ENCODE results near the gene IL21R.
"Not testable (repeated sequence)": the region's sequence is repeated elsewhere in the genome, so short reads cannot be mapped to it uniquely, and the experiment has no call there.

Gene IL21R

DNA sequence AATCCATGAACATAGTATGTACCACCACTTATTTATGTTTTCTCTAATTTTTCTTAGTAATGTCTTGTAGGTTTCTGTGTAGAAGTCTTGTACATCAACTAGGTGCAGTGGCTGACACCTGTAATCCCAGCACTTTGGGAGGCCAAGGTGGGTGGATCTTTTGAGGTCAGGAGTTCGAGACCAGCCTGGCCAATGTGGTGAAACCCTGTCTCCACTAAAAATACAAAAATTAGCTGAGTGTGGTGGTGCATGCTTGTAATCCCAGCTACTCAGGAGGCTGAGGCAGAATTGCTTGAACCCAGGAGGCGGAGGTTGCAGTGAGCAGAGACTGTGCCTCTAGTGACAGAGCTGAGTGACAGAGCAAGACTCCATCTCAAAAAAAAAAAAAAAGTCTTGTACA lies 8.0 kb downstream of the IL21R start:
- H3K18ac ChIP-seq (ENCODE audit: low read length); H3K79me1 ChIP-seq (ENCODE audit: low read length); H2BK5ac ChIP-seq (ENCODE audit: low read length); H2BK120ac ChIP-seq (ENCODE audit: low read depth, low read length); H3K56ac ChIP-seq (ENCODE audit: low read length); DNase-seq; H2AK5ac ChIP-seq (ENCODE audit: low read length); H3K9ac ChIP-seq (ENCODE audit: low read length); H4K5ac ChIP-seq (ENCODE audit: low read length); H3K4ac ChIP-seq (ENCODE audit: low read depth, low read length); H3K23ac ChIP-seq (ENCODE audit: low read length); H2BK15ac ChIP-seq (replicated peaks; ENCODE audit: low read depth); H4K8ac ChIP-seq (ENCODE audit: low read depth, low read length); H3K4me2 ChIP-seq (ENCODE audit: low read length); H3K36me3 ChIP-seq (ENCODE audit: control insufficient read depth, insufficient read depth, low read length); H3K4me1 ChIP-seq (ENCODE audit: control insufficient read depth, low read depth, low read length); H3K79me2 ChIP-seq (ENCODE audit: control insufficient read depth, insufficient read depth, low read length); H3K27me3 ChIP-seq (ENCODE audit: insufficient read depth, low read length, poor library complexity); H3K4me3 ChIP-seq (ENCODE audit: low read length); H3K27ac ChIP-seq (ENCODE audit: low read depth, low read length): not testable (repeated sequence)
- WGBS (ENCODE audit: extremely low coverage, insufficient coverage, low lambda C conversion rate): no CpG with 5 or more reads among the region's 2 CpGs

DNA sequence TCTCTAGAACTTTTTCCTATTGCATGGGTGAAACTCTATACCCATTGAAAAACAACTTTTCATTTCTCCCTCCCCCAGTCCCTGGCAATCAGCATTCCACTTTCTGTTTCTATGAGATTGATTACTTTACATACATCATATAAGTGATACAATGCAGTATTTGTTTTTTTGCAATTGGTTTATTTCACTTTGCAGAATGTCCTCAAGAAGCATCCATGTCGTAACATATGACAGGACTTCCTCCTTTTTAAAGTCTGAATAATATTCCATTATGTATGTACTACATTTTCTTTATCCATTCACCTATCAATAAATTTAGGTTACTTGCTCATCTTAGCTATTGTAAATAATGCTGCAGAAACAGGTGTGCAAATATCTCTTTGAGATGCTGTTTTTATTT lies 8.8 kb downstream of the IL21R start:
- no CpG with 5 or more reads among the region's 1 CpG for WGBS (ENCODE audit: extremely low coverage, insufficient coverage, low lambda C conversion rate)
- Histone ChIP-seq H3K36me3 (ENCODE audit: control insufficient read depth, insufficient read depth, low read length) (no peaks in the 10 kb centered on the region), H3K18ac (ENCODE audit: low read length) (no peak overlapping the region)

DNA sequence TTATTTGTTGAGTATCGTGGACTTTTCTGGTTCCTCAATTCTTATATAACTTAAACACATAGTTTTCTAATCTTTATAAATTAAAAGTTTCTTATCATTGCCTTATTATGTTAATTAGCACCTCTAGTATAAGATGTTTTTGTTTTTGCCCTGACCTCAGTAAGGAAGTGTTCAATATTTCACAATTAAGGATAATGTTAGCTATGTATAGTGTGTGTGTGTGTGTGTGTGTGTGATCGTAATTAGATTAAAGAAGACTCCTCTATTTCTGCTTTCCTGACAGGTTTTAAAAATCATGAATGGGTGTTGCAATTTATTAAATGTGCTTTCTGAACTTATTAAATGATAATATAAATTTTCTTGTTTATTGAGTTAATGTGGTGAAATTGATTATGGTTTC lies 12.0 kb downstream of the IL21R start:
- no peak for DNase-seq
- no peak overlapping the region for H2BK5ac ChIP-seq (ENCODE audit: low read length)
- H2BK120ac ChIP-seq (ENCODE audit: low read depth, low read length): no peak overlapping the region
- no peaks in the 10 kb centered on the region for H3K79me2 ChIP-seq (ENCODE audit: control insufficient read depth, insufficient read depth, low read length)
- no peaks in the 10 kb centered on the region for H3K4me1 ChIP-seq (ENCODE audit: control insufficient read depth, low read depth, low read length)
- H3K36me3 ChIP-seq (ENCODE audit: control insufficient read depth, insufficient read depth, low read length): no peaks in the 10 kb centered on the region
- H3K4ac ChIP-seq (ENCODE audit: low read depth, low read length): no peak overlapping the region
- H3K56ac ChIP-seq (ENCODE audit: low read length): no peak overlapping the region
- no peak overlapping the region for H3K18ac ChIP-seq (ENCODE audit: low read length)
- no peak overlapping the region for H3K23ac ChIP-seq (ENCODE audit: low read length)
- no peak overlapping the region for H2BK15ac ChIP-seq (replicated peaks; ENCODE audit: low read depth)
- no peak overlapping the region for H3K4me2 ChIP-seq (ENCODE audit: low read length)
- no CpG with 5 or more reads among the region's 2 CpGs for WGBS (ENCODE audit: extremely low coverage, insufficient coverage, low lambda C conversion rate)
- H4K5ac ChIP-seq (ENCODE audit: low read length): no peak overlapping the region
- H2AK5ac ChIP-seq (ENCODE audit: low read length): no peak overlapping the region
- H3K27me3 ChIP-seq (ENCODE audit: insufficient read depth, low read length, poor library complexity): no peaks in the 10 kb centered on the region
- no peak overlapping the region for H3K9ac ChIP-seq (ENCODE audit: low read length)
- H3K4me3 ChIP-seq (ENCODE audit: low read length): no peak overlapping the region
- no peak overlapping the region for H4K8ac ChIP-seq (ENCODE audit: low read depth, low read length)
- H3K27ac ChIP-seq (ENCODE audit: low read depth, low read length): no peak overlapping the region
- H3K79me1 ChIP-seq (ENCODE audit: low read length): no peaks in the 10 kb centered on the region

More for the DNA sequence above, 8.8 kb downstream of the IL21R start:
- no peak overlapping the region for H2BK120ac ChIP-seq (ENCODE audit: low read depth, low read length)
- H3K27me3 ChIP-seq (ENCODE audit: insufficient read depth, low read length, poor library complexity): no peaks in the 10 kb centered on the region
- no peak overlapping the region for H4K5ac ChIP-seq (ENCODE audit: low read length)
- H3K4me1 ChIP-seq (ENCODE audit: control insufficient read depth, low read depth, low read length): no peaks in the 10 kb centered on the region
- H3K79me2 ChIP-seq (ENCODE audit: control insufficient read depth, insufficient read depth, low read length): no peaks in the 10 kb centered on the region
- no peak overlapping the region for H3K4ac ChIP-seq (ENCODE audit: low read depth, low read length)
- no peak overlapping the region for H2AK5ac ChIP-seq (ENCODE audit: low read length)
- no peak overlapping the region for H3K9ac ChIP-seq (ENCODE audit: low read length)
- H3K23ac ChIP-seq (ENCODE audit: low read length): no peak overlapping the region
- H3K56ac ChIP-seq (ENCODE audit: low read length): no peak overlapping the region
- H3K4me3 ChIP-seq (ENCODE audit: low read length): no peak overlapping the region
- no peak for DNase-seq
- H4K8ac ChIP-seq (ENCODE audit: low read depth, low read length): no peak overlapping the region
- no peaks in the 10 kb centered on the region for H3K79me1 ChIP-seq (ENCODE audit: low read length)
- no peak overlapping the region for H2BK15ac ChIP-seq (replicated peaks; ENCODE audit: low read depth)
- no peak overlapping the region for H3K4me2 ChIP-seq (ENCODE audit: low read length)
- no peak overlapping the region for H3K27ac ChIP-seq (ENCODE audit: low read depth, low read length)
- no peak overlapping the region for H2BK5ac ChIP-seq (ENCODE audit: low read length)

DNA sequence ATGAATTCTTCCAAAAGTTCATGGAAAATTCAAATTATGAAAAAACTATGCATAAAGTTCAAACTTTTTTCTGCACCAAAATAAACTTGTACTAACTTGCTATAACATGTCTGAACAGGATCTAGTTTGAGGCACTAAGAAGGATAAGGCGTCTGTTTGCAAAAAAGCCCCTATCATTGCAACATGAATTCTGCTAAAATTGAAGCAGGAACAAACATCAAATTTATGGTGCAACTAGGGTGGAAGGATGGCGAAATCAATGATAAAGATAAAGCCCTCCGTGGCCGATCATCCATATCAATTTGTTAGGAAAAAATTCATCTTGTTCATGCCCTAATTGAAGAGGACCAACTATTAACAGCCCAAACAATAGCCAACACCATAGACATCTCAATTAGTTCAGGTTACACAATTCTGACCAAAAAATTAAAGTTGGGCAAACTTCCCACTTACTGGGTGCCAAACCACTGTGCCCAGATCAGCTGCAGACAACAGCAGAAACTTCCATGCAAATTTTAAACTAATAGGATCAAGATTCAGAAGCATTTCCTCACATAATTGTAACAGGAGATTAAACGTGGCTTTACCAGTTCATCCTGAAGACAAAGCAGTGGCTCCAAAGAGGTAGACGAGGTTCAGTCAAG lies 12.9 kb downstream of the IL21R start:
- Histone ChIP-seq H4K5ac (ENCODE audit: low read length) (no peak overlapping the region), H2BK120ac (ENCODE audit: low read depth, low read length) (no peak overlapping the region), H3K18ac (ENCODE audit: low read length) (no peak overlapping the region), H4K8ac (ENCODE audit: low read depth, low read length) (no peak overlapping the region), H3K4ac (ENCODE audit: low read depth, low read length) (no peak overlapping the region), H3K23ac (ENCODE audit: low read length) (no peak overlapping the region), H3K27me3 (ENCODE audit: insufficient read depth, low read length, poor library complexity) (no peaks in the 10 kb centered on the region), H3K36me3 (ENCODE audit: control insufficient read depth, insufficient read depth, low read length) (no peaks in the 10 kb centered on the region), H3K79me1 (ENCODE audit: low read length) (no peaks in the 10 kb centered on the region), H2BK15ac (replicated peaks; ENCODE audit: low read depth) (no peak overlapping the region), H3K27ac (ENCODE audit: low read depth, low read length) (no peak overlapping the region), H3K9ac (ENCODE audit: low read length) (no peak overlapping the region), H3K4me2 (ENCODE audit: low read length) (no peak overlapping the region), H3K56ac (ENCODE audit: low read length) (no peak overlapping the region), H3K79me2 (ENCODE audit: control insufficient read depth, insufficient read depth, low read length) (no peaks in the 10 kb centered on the region), H2BK5ac (ENCODE audit: low read length) (no peak overlapping the region), H3K4me3 (ENCODE audit: low read length) (no peak overlapping the region), H3K4me1 (ENCODE audit: control insufficient read depth, low read depth, low read length) (no peaks in the 10 kb centered on the region), H2AK5ac (ENCODE audit: low read length) (no peak overlapping the region)
- DNase-seq: no peak
- no CpG with 5 or more reads among the region's 6 CpGs for WGBS (ENCODE audit: extremely low coverage, insufficient coverage, low lambda C conversion rate)

DNA sequence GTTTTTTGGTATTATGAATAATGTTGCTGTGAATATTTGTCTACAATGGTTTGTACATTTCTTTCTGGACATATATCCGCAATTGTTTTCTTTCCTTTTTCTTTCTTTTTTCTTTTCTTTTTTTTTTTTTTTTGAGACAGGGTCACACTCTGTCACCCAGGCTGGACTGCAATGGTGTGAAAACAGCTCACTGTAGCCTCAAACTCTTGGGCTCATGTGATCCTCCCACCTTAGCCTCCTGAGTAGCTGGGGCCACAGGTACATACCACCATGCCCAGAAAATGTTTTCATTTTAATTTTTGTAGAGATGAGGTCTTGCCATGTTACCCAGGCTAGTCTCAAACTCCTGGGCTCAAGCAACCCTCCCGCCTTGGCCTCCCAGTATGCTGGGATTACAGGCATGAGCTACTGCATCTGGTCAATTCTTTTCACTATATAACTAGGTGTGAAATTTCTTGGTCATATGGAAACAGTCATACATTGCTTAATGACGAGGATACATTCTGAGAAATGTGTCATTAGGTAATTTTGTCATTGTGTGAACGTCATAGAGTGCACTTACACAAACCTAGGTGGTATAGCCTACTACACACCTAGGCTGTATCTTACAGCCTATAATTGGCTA lies 15.2 kb downstream of the IL21R start:
- Histone ChIP-seq H3K79me1 (ENCODE audit: low read length) (no peaks in the 10 kb centered on the region), H3K79me2 (ENCODE audit: control insufficient read depth, insufficient read depth, low read length) (no peaks in the 10 kb centered on the region), H3K4me1 (ENCODE audit: control insufficient read depth, low read depth, low read length) (no peaks in the 10 kb centered on the region), H3K4ac (ENCODE audit: low read depth, low read length) (no peak overlapping the region), H2AK5ac (ENCODE audit: low read length) (no peak overlapping the region), H2BK120ac (ENCODE audit: low read depth, low read length) (no peak overlapping the region), H3K9ac (ENCODE audit: low read length) (no peak overlapping the region), H3K4me2 (ENCODE audit: low read length) (no peak overlapping the region), H2BK15ac (replicated peaks; ENCODE audit: low read depth) (no peak overlapping the region), H3K4me3 (ENCODE audit: low read length) (no peak overlapping the region), H3K36me3 (ENCODE audit: control insufficient read depth, insufficient read depth, low read length) (no peaks in the 10 kb centered on the region), H3K27ac (ENCODE audit: low read depth, low read length) (no peak overlapping the region), H2BK5ac (ENCODE audit: low read length) (no peak overlapping the region), H3K23ac (ENCODE audit: low read length) (no peak overlapping the region), H4K8ac (ENCODE audit: low read depth, low read length) (no peak overlapping the region), H4K5ac (ENCODE audit: low read length) (no peak overlapping the region), H3K18ac (ENCODE audit: low read length) (no peak overlapping the region), H3K27me3 (ENCODE audit: insufficient read depth, low read length, poor library complexity) (no peaks in the 10 kb centered on the region), H3K56ac (ENCODE audit: low read length) (no peak overlapping the region)
- no peak for DNase-seq
- WGBS (ENCODE audit: extremely low coverage, insufficient coverage, low lambda C conversion rate): no CpG with 5 or more reads among the region's 4 CpGs
